H9 (cell line): ENCODE measurements around the gene NUDT3. TPM values are rescaled to one million over a fixed set of nuclear protein-coding genes. Genes with fewer than 3 reads are reported as not detected.

Experiments used
- DNase-seq: peaks from one replicate; pipeline ENCODE4 v3.0.0-alpha.2; 2017
- H2AFZ ChIP-seq: one replicate; pipeline ENCODE4 v1.6.1; 2013; ENCODE audit warnings: mild to moderate bottlenecking, low read length, control low read depth, moderate library complexity
- H2AK5ac ChIP-seq: 2 replicates; pipeline ENCODE4 v1.6.1; 2013; ENCODE audit warnings: low read length, control low read depth, mixed read lengths; ENCODE audit not compliant: insufficient read length
- H2BK120ac ChIP-seq: one replicate; pipeline ENCODE4 v1.6.1; 2013; ENCODE audit warnings: low read depth, mild to moderate bottlenecking, low read length, control low read depth, inconsistent platforms; ENCODE audit not compliant: poor library complexity, severe bottlenecking
- H2BK12ac ChIP-seq: 2 replicates; pipeline ENCODE4 v1.6.1; 2013; ENCODE audit warnings: low read length, control low read depth, mixed read lengths, low read depth; ENCODE audit not compliant: insufficient read length
- H2BK15ac ChIP-seq: 2 replicates; pipeline ENCODE4 v1.6.1; 2013; ENCODE audit warnings: low read depth, low read length, control low read depth
- H2BK20ac ChIP-seq: one replicate; pipeline ENCODE4 v1.6.1; 2013; ENCODE audit warnings: low read depth, mild to moderate bottlenecking, low read length, control low read depth, inconsistent platforms; ENCODE audit not compliant: poor library complexity, severe bottlenecking
- H2BK5ac ChIP-seq: 2 replicates; pipeline ENCODE4 v1.6.1; 2013; ENCODE audit warnings: low read length, control low read depth, mixed read lengths; ENCODE audit not compliant: insufficient read length
- H3K14ac ChIP-seq: 2 replicates; pipeline ENCODE4 v1.6.1; 2013; ENCODE audit warnings: low read length, control low read depth; ENCODE audit not compliant: insufficient read depth
- H3K18ac ChIP-seq: 2 replicates; pipeline ENCODE4 v1.6.1; 2013; ENCODE audit warnings: low read depth, mild to moderate bottlenecking, mixed read lengths, low read length, control low read depth; ENCODE audit not compliant: insufficient read length
- H3K23ac ChIP-seq: 2 replicates; pipeline ENCODE4 v1.6.1; 2013; ENCODE audit warnings: low read length, control low read depth, mixed read lengths, low read depth; ENCODE audit not compliant: insufficient read length
- H3K23me2 ChIP-seq: 2 replicates; pipeline ENCODE4 v1.6.1; 2013; ENCODE audit warnings: low read depth, mild to moderate bottlenecking, mixed read lengths, low read length, control low read depth; ENCODE audit not compliant: insufficient read length, poor library complexity, severe bottlenecking
- H3K27ac ChIP-seq: 2 replicates; pipeline ENCODE4 v1.5.1; 2013; ENCODE audit warnings: low read length, control low read depth, mixed read lengths, low read depth; ENCODE audit not compliant: insufficient read length
- H3K27me3 ChIP-seq: 2 replicates; pipeline ENCODE4 v1.6.1; 2013; ENCODE audit warnings: low read length, control low read depth, inconsistent platforms; ENCODE audit not compliant: insufficient read depth
- H3K4ac ChIP-seq: 2 replicates; pipeline ENCODE4 v1.6.1; 2013; ENCODE audit warnings: low read depth, mild to moderate bottlenecking, control low read depth, inconsistent platforms, low read length, moderate library complexity
- H3K4me1 ChIP-seq: 2 replicates; pipeline ENCODE4 v1.6.1; 2013; ENCODE audit warnings: low read length, control low read depth, inconsistent platforms; ENCODE audit not compliant: insufficient read depth
- H3K4me2 ChIP-seq: 2 replicates; pipeline ENCODE4 v1.6.1; 2013; ENCODE audit warnings: low read length, control low read depth, mixed read lengths; ENCODE audit not compliant: insufficient read length, insufficient read depth
- H3K56ac ChIP-seq: 2 replicates; pipeline ENCODE4 v1.6.1; 2013; ENCODE audit warnings: low read depth, mild to moderate bottlenecking, mixed read lengths, low read length, control low read depth; ENCODE audit not compliant: insufficient read length
- H3K79me1 ChIP-seq: 2 replicates; pipeline ENCODE4 v1.6.1; 2013; ENCODE audit warnings: low read depth, mild to moderate bottlenecking, moderate library complexity, low read length, control low read depth, inconsistent platforms; ENCODE audit not compliant: insufficient read depth, poor library complexity, severe bottlenecking
- H3K79me2 ChIP-seq: 2 replicates; pipeline ENCODE4 v1.6.1; 2013; ENCODE audit warnings: low read length, control low read depth, inconsistent platforms; ENCODE audit not compliant: insufficient read depth
- H3K9ac ChIP-seq: 2 replicates; pipeline ENCODE4 v1.6.1; 2013; ENCODE audit warnings: low read length, control low read depth, mixed read lengths; ENCODE audit not compliant: insufficient read length; ENCODE audit errors: extremely low read depth
- H3K9me3 ChIP-seq: one replicate; pipeline ENCODE4 v1.6.1; 2013; ENCODE audit warnings: low read depth, low read length, inconsistent platforms; ENCODE audit not compliant: control insufficient read depth
- H3T11ph ChIP-seq: one replicate; pipeline ENCODE4 v1.6.1; 2013; ENCODE audit warnings: mild to moderate bottlenecking, low read length, control low read depth, inconsistent platforms
- H4K20me1 ChIP-seq: one replicate; pipeline ENCODE4 v1.6.1; 2013; ENCODE audit not compliant: control insufficient read depth, insufficient read length, insufficient read depth
- H4K5ac ChIP-seq: 2 replicates; pipeline ENCODE4 v1.6.1; 2013; ENCODE audit warnings: low read depth, mild to moderate bottlenecking, mixed read lengths, low read length, control low read depth; ENCODE audit not compliant: insufficient read length
- H4K8ac ChIP-seq: replicated peaks from 2 replicates; pipeline ENCODE4 v1.6.1; 2013; ENCODE audit warnings: low read length, control low read depth, mixed read lengths, low read depth; ENCODE audit not compliant: insufficient read length
- H4K91ac ChIP-seq: 2 replicates; pipeline ENCODE4 v1.6.1; 2013; ENCODE audit warnings: low read depth, mild to moderate bottlenecking, moderate library complexity, mixed read lengths, low read length, control low read depth; ENCODE audit not compliant: insufficient read length
- H3K27ac Mint-ChIP-seq, 3 experiments: 2 replicates in 2 of 3; 3 replicates in 1 of 3; pipeline ENCODE4 v1.8.0; 2020 to 2021; ENCODE audit warnings: mixed read lengths in 3 of 3, mild to moderate bottlenecking in 1 of 3, moderate library complexity in 1 of 3
- H3K27me3 Mint-ChIP-seq: 2 replicates; pipeline ENCODE4 v1.8.0; 2021; ENCODE audit warnings: low read depth, mild to moderate bottlenecking, moderate library complexity, mixed read lengths
- H3K36me3 Mint-ChIP-seq, 3 experiments: 2 replicates in 2 of 3; 3 replicates in 1 of 3; pipeline ENCODE4 v1.8.0; 2020 to 2021; ENCODE audit warnings: low read depth in 3 of 3, mixed read lengths in 3 of 3; ENCODE audit not compliant: insufficient read depth in 1 of 3
- H3K4me1 Mint-ChIP-seq, 2 experiments: 2 replicates each; pipeline ENCODE4 v1.8.0; 2020; ENCODE audit warnings: mixed read lengths in 2 of 2
- H3K4me3 Mint-ChIP-seq, 2 experiments: 2 replicates in 1 of 2; 3 replicates in 1 of 2; pipeline ENCODE4 v1.8.0; 2020 to 2021; ENCODE audit warnings: mild to moderate bottlenecking in 2 of 2, mixed read lengths in 2 of 2, moderate library complexity in 1 of 2
- H3K9me3 Mint-ChIP-seq, 2 experiments: 2 replicates in 1 of 2; 3 replicates in 1 of 2; pipeline ENCODE4 v1.8.0; 2020; ENCODE audit warnings: mild to moderate bottlenecking in 2 of 2, mixed read lengths in 2 of 2, moderate library complexity in 1 of 2
- WGBS: extraction: QIAGEN DNeasy Blood & Tissue Kit; methylation state at CpG from one replicate; pipeline ENCODE4 v1.1.7; 2013; ENCODE audit warnings: missing lambda C conversion rate, low lambda C conversion rate, mixed read lengths; ENCODE audit not compliant: insufficient read length; ENCODE audit errors: extremely low coverage; 5-methylcytosine and 5-hydroxymethylcytosine counted together
- total RNA-seq: library from RNA; stranded (reverse); gene quantifications from 2 replicates; pipeline ENCODE4 v1.2.1, GENCODE V29; 2021
- TF ChIP-seq, protein P1 (sequence below): fragments of 200-600 bp; sonication (generic); conservative IDR thresholded peaks from 3 replicates; pipeline ENCODE4 v1.8.0; 2021; ENCODE audit warnings: antibody characterized with exemption, mild to moderate bottlenecking

Gene NUDT3
- total RNA-seq, 1 experiment from 2014 or later: 23.6 TPM

- Histone ChIP-seq H2BK5ac (no peak overlapping the region), H3K27ac (no peak overlapping the region), H3K14ac (no peak overlapping the region), H2AFZ (no peak overlapping the region), H3K4me2 (no peak overlapping the region), H2BK20ac (no peak overlapping the region), H3K23me2 (no peaks in the 10 kb centered on the region), H2AK5ac (no peak overlapping the region), H4K8ac (no peak overlapping the region), H3T11ph (no peak overlapping the region), H3K9ac (no peak overlapping the region), H2BK15ac (no peak overlapping the region), H2BK12ac (no peak overlapping the region), H2BK120ac (no peak overlapping the region), H3K23ac (no peak overlapping the region), H4K20me1 (no peaks in the 10 kb centered on the region), H3K4ac (no peak overlapping the region), H3K56ac (no peak overlapping the region), H4K91ac (no peak overlapping the region), H3K27me3 (no peaks in the 10 kb centered on the region), H3K18ac (no peak overlapping the region), H3K79me1 (no peaks in the 10 kb centered on the region), H3K79me2 (no peaks in the 10 kb centered on the region; the same call in 1 of the 2 replicates), H3K4me1 (no peaks in the 10 kb centered on the region), H3K9me3 (no peaks in the 10 kb centered on the region), H4K5ac (no peak overlapping the region)
- Mint-ChIP-seq H3K27ac (no peak overlapping the region), H3K36me3 (peaks cover 0 to 5% (median 2%) of the 10 kb centered on the region in 3 experiments; a peak in 4 of 7 replicates), H3K4me1 (peaks cover 10 to 33% of the 10 kb centered on the region in 2 experiments), H3K9me3 (no peaks in the 10 kb centered on the region; a peak in 1 of 5 replicates), H3K4me3 (no peak overlapping the region), H3K27me3 (no peaks in the 10 kb centered on the region)
- no CpG with 5 or more reads among the region's 1 CpG for WGBS
- no peak for DNase-seq
- TF ChIP-seq, protein P1, sequence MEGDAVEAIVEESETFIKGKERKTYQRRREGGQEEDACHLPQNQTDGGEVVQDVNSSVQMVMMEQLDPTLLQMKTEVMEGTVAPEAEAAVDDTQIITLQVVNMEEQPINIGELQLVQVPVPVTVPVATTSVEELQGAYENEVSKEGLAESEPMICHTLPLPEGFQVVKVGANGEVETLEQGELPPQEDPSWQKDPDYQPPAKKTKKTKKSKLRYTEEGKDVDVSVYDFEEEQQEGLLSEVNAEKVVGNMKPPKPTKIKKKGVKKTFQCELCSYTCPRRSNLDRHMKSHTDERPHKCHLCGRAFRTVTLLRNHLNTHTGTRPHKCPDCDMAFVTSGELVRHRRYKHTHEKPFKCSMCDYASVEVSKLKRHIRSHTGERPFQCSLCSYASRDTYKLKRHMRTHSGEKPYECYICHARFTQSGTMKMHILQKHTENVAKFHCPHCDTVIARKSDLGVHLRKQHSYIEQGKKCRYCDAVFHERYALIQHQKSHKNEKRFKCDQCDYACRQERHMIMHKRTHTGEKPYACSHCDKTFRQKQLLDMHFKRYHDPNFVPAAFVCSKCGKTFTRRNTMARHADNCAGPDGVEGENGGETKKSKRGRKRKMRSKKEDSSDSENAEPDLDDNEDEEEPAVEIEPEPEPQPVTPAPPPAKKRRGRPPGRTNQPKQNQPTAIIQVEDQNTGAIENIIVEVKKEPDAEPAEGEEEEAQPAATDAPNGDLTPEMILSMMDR: no peak
These were observed 53.0 kb downstream of the NUDT3 start for GRCh38 chr6:34339432-34339831.
